ENCODE data around the gene WASHC3.
"Not testable (repeated sequence)": the region's sequence is repeated elsewhere in the genome, so short reads cannot be mapped to it uniquely, and the experiment has no call there.

Gene WASHC3, protein sequence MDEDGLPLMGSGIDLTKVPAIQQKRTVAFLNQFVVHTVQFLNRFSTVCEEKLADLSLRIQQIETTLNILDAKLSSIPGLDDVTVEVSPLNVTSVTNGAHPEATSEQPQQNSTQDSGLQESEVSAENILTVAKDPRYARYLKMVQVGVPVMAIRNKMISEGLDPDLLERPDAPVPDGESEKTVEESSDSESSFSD

DNA sequence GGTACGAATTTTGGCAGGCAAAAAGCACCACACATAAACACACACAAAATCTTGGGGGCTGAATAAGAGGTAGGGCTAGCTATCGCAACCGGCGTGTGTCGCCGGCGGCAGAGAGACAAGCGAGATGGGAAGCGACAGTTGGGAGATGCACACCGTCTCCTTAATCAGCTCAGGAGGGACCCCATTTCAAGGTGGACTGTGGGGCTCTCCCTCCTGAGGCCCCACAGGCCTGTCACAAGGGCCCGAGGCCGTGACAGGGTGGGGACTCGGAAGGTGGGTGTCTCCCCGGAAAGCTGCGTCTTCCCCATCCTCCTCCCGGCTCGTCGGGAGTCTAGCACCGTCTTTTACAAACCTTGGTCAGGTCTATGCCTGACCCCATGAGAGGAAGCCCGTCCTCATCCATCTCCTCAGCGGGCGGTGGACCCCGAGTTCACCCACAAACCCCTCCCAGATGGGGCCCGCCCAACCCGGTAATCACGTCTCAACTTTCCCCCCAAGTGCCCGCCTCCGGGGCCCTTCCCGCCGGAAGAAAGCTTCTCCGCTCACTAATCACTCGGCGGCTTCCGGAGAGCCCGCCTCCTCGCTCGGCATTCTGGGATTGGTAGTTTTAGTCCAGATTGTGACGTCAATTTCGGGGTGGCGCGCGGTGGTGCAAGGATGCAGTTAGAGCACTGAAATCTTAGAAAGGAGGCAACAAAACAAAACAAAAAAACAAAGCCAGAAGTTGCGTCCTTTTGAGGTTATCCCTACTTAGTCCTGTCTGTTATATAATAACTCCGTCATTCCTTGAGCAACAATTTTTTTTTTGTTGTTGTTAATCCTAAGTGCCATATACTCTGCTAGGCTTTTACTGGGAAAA is at the start of gene WASHC3:
WASHC3 (minus strand) TSS at position 432 of the 859 bp plus-strand sequence; CDS start at position 403, 29 bp downstream.
- peak; percentile 95 for DNase-seq

DNA sequence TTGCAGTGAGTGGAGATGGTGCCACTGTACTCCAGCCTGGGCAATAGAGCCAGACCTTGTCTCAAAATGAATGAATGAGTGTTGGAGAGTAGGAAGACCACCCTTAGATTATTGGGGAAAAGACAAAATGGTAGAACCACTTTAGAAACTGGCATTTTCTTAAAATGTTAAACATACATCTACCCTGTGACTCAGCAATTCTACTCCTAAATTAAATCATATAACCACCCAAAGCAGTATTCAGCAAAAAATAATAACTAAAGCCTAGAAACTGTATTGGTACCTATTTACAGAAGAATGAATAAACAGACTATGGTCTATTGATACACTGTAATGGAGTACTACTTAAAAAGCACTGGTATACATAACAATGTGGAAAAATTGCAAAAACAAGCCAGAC is 49.0 kb upstream of the WASHC3 start:
- no peak for DNase-seq

- no peak for DNase-seq
Measured at GRCh38 chr12:102107970-102108369, 46.2 kb upstream of the WASHC3 start.

- no peak for DNase-seq
Measured at GRCh38 chr12:102106905-102107304, 45.1 kb upstream of the WASHC3 start.

GRCh38 chr12:102096855-102097254 is 35.1 kb upstream of the WASHC3 start:
- DNase-seq = no peak

GRCh38 chr12:102095677-102096263 is 34.0 kb upstream of the WASHC3 start:
- DNase-seq = peak; percentile 13

DNA sequence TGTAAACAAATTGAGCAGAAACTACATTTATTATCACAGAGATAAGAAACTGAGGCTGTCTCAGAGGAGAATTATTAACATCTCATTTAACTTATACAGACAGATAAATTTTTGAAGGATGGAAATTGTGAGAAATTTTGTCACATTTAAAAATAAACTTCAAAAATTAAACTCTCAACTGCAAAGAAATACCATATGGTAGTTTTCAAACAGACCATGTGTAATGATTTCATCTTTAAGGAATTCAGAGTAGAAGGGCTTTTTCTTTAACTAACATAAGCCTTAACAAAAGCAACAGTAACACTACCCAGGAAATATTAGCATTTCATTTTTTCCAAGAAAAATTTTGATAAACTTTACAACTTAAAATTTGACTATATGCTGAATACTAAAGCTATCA is 31.5 kb upstream of the WASHC3 start:
- DNase-seq = no peak

DNA sequence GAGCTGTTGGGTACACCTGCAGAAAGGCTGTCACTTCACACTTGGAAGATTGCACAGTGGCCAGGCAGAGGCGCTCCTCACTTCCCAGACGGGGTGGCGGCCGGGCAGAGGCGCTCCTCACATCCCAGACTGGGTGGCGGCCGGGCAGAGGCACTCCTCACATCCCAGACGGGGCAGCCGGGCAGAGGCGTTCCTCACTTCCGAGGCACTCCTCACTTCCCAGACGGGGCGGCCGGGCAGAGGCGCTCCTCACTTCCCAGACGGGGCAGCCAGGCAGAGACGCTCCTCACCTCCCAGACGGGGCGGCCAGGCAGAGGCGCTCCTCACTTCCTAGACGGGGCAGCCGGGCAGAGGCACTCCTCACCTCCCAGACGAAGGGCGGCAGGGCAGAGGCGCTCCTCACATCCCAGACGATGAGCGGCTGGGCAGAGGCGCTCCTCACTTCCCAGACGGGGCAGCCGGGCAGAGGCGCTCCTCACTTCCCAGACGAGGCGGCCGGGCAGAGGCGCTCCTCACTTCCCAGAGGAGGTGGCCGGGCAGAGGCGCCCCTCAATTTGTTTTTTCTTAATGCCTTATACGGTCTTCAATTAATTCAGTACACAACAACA is 27.5 kb upstream of the WASHC3 start:
- not testable (repeated sequence) for DNase-seq

- no peak for DNase-seq
Measured at GRCh38 chr12:102080842-102081241, 19.1 kb upstream of the WASHC3 start.

DNA sequence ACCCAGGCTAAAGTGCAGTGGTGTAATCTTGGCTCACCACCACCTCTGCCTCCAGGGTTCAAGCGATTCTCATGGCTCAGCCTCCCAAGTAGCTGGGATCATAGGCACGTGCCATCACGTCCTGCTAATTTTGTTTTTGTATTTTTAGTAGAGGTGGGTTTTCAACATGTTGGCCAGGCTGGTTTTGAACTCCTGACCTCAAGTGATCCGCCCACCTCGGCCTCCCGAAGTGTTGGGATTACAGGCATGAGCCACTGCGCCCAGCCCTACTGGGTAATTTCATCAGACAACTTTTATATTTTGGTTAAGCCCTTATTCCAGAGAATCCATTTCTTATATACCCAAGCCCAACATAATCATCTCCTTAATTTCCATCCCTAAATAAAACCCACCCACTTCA is 10.3 kb upstream of the WASHC3 start:
- DNase-seq = not testable (repeated sequence)

GRCh38 chr12:102069707-102070106 is 7.9 kb upstream of the WASHC3 start:
- DNase-seq = no peak

- DNase-seq = no peak
Measured at GRCh38 chr12:102067574-102068258, 5.9 kb upstream of the WASHC3 start.

DNA sequence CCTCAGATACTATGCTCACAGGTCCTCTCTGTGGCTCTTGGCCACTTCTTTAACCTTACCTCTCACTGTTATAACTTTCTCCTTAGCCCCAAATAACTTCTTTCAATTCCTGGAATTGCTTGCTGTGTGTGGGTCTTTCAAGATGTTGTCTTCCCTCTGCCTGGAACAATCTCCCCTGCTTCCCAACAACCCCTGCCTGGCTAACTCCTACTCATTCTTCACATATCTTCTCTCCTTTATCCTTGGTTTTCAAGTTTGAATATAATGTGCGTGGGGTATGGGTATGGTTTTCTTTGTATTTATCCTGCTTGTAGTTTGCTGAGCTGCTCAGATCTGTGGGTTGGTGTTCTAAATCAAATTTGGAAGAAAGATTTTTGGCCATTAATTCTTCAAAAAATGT is 2.7 kb upstream of the WASHC3 start:
- DNase-seq = no peak

GRCh38 chr12:102063069-102063468 is 1.3 kb upstream of the WASHC3 start:
- DNase-seq = no peak

- DNase-seq = no peak
Measured at GRCh38 chr12:102062419-102062806, 622 bp upstream of the WASHC3 start.

DNA sequence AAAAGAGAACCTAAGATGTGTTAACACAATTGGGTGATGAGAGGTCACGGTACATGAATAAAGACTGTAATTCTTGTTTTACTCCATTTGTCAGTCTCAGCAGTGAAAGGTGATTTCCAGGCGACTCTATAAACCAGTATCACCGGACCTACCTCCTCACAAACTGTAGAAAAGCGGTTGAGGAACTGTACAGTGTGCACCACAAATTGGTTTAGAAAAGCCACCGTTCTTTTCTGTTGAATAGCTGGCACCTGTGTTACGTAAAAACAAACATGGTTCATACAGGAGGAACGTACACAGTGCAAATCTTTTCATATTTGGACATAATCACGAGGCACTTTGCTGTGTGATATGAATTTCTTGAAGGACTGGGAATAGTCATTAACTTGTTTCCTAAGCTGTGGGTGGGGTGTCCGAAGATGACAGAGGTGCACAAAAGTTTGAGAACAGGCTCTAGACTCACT is 663 bp downstream of the WASHC3 start:
- DNase-seq = no peak

- no peak for DNase-seq
Measured at GRCh38 chr12:102059343-102059742, 2.4 kb downstream of the WASHC3 start.

DNA sequence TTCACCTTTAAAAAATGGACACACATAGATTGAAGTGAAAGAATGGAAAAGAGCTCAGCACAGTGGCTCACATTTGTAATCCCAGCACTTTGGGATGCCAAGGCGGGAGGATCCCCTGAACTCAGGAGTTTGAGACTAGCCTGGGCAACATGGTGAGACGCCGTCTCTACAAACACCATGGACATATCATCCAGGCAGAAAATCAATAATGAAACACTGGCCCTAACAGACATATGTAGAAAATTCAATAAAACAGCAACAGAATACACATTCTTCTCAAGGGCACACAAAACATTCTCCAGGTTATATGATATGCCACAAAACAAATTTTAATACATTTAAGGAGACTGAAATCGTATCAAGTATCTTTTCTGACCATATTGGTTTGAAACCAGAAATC is 7.4 kb downstream of the WASHC3 start:
- DNase-seq = no peak

- DNase-seq = no peak
Measured at GRCh38 chr12:102053062-102053349, 8.8 kb downstream of the WASHC3 start.

DNA sequence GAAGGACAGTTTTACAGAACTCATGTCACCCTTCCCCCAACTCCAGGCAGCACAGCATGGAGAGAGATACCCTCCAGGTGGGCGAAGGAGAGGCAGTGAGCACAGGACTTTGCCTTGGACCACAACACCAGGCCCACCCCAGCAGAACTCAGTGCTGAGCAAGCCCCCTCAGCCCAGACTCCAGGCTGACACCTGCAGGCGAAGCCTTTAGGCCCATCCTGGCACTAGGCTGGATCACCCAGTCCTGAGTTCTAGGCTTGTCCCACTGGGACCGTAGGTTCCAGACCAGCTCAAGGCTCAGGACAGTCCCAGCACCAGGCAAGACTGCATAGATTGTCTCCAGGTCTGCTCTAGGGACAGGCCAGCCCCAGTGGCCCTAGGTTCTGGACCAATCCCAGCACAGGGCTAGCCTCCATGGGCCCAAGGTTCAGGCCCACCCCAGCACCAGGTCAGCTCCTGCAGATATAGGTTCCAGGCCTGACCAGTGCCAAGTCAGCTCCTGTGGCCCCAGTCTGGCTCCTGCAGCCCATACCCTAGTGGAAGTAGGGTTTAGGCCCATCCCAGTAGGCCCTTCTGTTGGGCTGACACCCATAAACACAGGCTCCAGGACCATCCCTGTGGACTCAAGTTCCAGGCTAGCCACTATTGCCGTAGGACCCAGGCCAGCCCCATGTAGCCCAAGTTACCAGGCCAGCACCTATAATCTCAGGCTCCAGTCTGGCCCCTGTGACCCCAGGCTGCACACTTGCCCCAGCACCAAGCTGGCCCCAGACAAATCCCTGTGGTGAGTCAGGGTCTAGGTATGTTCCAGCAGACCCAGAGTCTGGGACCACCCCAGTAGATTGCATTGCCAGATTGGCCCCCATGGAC is 9.4 kb downstream of the WASHC3 start:
- DNase-seq = no peak

DNA sequence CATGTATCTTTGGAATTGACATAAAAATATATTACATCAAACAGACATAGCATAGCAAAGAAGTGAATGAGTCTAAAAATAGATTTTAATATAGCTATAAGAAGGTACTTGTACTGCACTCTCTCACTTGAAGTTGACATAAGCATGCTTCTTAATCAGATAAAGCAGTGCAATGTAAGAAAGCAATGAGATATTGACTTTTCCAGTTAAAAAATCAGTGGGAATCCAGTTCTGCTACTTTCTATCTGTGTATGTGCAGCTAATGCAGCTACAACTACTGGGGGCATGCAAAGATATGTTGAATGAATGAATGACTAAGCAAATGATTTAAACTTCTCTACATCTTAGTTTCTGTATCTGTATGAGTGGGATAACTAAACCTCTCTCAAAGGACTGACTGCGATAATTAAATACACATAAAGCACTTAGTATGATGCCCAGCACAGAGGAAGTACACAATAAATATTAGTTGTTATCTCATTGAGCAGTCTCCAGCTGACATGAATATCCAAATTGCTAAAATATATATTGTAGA is 10.3 kb downstream of the WASHC3 start:
- DNase-seq = no peak

Data from NCI-H2171 (cell line).